Hematopoietic multipotent progenitor cell (in vitro differentiated cells): ENCODE data around the gene ATP6V1E1. TPM values are rescaled to one million over a fixed set of nuclear protein-coding genes. Genes with fewer than 3 reads are reported as not detected.
A peak's percentile ranks its signal among the peaks of the same experiment; 100 is the strongest.
"Not testable (repeated sequence)": the region's sequence is repeated elsewhere in the genome, so short reads cannot be mapped to it uniquely, and the experiment has no call there.

ENCODE experiments used
- DNase-seq, 3 donors: peaks; one replicate each; pipeline ENCODE4 v3.0.0-alpha.2; 2011 to 2015; ENCODE audit warnings: low read depth in 2 of 3, low spot score in 2 of 3
- total RNA-seq: library from RNA; depleted of rRNA; stranded (reverse); fragments of >200 nt; gene quantifications from one replicate; pipeline ENCODE4 v1.2.3, GENCODE V29; 2012

Gene ATP6V1E1
- 31.2 TPM for total RNA-seq

DNA sequence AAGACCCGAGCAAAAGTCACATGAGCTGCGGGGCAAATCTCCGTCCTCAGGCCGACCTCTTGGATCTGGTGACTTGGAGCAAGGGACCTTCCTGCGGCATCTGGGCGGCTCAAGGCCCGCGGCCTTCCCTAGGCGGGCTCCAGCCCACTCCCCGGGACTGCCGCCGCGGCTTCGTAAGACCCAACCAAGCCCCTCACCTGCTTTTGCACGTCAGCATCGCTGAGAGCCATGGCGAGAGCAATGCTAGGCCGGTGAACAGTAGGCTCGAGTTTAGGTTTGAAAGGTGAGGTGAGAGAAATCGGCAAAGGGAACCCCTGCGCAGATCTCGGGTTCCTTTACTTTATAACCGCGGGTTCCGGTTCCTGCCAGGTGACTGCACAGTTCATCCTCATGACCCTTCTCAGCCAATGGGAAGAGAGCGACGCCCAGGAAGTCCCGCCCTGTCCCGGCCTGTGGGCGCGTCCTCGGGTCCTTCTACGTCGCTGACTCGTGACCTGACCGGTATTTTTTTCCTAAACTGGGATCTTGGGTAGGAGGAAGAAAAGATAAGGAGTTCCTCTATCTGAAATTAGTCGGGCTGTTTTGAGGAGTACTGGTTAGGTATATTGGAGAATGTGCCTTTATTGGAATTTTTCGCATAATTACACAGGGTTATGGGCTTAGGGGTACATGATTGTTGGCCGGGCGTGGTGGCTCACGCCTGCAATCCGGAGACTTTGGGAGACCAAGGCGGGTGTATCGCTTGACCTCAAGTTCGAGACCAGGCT is at the start of gene ATP6V1E1:
Gene ATP6V1E1, minus strand, starts transcription at position 344 of the 767 bp plus-strand sequence. Its CDS starts 114 bp downstream, at position 230.
- peak; percentile 85 to 96 (median 96) for DNase-seq

DNA sequence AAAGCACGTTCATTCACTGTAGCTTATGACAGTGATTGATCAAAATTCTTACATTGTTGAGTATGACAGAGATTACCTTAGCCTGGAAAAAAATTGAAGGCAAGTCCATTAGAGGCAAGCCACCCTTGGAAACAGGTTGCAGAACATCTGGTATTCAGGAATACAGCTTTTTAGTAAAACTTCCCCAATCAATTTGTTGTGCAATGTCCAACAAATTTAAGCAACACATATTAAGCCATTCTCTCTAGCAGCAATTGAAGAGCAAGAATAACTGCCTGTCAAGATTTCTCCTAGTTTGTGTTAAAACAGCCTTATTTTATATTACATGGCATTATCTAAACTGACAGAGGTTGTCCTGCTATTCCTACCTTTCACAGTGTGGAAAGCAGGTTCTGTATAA is 47.0 kb upstream of the ATP6V1E1 start:
- no peak for DNase-seq

DNA sequence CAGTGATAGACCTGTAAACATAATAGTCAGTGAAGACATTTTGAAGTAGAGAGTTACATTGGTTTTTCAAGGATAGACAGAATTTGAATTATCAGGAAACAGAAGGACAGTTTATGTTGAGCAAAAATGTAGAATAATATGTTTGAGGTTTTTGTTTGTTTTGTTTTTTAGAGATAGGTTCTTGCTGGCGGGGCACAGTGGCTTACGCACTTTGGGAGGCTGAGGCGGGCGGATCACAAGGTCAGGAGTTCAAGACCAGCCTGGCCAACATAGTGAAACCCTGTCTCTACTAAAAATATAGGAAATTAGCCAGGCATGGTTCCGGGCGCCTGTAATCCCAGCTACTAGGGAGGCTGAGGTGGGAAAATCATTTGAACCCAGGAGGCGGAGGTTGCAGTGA is 45.6 kb upstream of the ATP6V1E1 start:
- no peak for DNase-seq

DNA sequence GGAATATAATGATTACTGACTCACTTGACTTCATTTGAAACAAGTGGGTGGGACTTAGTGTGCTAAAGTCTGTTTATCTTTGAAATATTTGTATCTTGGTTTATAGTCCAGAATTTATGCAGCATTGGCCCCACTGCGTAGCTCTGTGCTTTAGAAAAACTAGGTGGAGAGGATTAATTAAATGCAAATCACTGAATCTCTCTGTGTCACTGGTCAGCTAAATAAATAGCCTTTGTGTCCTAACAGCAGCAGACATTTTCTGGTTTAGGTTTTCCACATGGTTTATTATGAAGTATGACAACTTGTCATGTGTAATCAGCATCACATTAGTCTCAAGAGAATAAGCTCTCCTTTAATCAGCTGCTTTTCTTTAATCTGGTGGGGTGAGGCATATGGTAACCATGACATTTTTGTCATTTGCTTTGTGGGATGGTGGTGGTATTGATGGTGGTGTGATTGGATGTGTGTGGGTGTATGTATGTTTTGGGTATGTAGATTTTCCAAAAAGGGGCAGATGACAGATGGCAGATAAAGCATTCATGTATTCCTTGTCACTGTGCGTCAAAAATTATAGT is 44.0 kb upstream of the ATP6V1E1 start:
- DNase-seq, result no peak

DNA sequence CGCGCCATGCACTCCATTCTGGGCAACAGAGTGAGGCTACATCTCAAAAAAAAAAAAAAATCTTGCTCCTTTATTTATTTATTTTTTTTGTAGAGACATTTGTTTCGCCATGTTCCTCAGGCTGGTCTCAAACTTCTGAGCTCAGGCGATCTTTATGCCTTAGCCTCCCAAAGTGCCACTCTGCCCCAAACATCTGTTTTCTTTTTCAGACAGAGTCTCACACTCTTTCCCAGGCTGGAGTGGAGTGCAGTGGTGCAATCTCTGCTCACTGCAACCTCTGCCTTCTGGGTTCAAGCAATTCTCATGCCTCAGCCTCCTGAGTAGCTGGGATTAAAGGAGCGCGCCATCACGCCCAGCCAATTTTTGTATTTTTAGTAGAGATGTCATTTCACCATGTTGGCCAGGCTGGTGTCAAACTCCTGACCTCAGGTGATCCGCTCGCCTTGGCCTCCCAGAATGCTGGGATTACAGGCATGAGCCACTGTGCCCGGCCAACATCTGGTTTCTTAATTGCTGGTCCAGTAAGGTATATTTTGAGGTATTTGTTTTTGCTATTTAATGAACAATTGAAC is 43.1 kb upstream of the ATP6V1E1 start:
- not testable (repeated sequence) for DNase-seq

DNA sequence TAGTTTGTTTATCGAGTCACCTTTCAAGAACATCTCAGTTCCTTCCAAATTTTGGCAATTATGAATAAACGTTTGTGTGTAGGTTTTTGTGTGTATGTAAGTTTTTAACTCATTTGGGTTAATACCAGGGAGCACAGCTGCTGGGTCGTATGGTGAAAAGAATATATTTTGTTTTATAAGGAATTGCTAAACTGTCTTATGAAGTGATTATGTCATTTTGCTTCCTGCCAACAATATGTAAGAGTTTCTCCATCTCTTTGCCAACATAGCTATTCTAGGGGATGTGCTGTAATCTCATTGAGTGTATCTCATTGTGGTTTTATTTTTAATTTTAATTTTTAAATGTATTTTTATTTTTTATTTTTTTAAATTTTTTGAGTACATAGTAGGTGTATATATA is 37.3 kb upstream of the ATP6V1E1 start:
- no peak for DNase-seq

DNA sequence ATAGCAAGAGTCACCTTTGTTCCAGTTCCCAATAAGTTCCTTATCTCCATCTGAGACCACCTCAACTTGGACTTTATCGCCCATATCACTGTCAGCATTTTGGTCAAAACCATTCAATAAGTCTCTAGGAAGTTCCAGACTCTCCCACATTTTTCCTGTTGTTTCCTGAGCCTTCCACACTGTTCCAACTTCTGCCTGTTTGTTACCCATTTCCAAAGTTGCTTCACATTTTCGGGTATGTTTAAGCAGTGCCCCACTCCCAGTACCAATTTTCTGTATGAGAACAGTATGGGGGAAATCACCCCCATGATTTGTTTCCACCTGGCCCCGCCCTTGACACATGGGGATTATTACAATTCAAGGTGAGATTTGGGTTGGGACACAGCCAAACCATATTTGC is 36.7 kb upstream of the ATP6V1E1 start:
- no peak for DNase-seq

DNA sequence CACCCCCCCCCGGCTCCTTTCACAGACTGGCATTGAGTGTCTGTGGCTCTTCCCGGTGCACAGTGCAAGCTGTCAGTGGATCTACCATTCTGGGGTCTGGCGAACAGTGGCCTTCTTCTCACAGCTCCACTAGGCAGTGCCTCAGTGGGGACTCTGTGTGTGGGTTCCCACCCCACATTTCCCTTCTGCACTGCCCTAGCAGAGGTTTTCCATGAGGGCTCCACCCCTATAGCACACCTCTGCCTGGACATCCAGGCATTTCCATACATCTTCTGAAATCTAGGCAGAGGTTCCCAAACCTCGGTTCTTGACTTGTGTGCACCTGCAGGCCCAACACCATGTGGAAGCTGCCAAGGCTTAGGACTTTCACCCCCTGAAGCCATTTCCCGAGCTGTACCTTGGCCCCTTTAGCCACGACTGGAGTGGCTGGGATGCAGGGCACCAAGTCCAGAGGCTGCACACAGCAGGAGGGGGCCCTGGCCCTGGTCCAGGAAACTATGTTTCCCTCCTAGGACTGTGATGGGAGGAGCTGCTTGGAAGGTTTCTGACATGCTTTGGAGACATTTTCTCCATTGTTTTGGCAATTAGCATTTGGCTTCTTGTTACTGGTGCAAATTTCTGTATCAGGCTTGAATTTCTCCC is 36.0 kb upstream of the ATP6V1E1 start:
- DNase-seq, result no peak

DNA sequence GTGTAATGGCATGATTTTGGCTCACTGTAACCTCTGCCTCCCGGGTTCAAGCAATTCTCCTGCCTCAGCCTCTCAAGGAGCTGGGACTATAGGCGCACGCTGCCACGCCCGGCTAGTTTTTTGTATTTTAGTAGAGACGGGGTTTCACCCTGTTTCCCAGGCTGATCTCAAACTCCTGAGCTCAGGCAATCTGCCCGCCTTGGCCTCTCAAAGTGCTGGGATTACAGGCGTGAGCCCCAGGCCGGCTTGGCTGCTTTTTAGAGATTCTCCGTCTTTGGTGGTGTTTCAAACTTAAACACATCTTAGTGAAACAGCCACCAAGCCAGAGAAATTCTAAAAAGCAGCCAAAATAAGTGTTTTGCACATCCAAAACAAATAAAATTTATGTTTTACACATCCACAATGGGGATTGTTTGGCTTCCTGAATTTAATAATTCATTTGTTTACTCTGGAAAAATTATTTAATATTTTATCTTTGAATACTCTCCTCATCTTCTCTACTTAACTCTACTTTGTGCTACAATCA is 28.4 kb upstream of the ATP6V1E1 start:
- DNase-seq, result no peak

DNA sequence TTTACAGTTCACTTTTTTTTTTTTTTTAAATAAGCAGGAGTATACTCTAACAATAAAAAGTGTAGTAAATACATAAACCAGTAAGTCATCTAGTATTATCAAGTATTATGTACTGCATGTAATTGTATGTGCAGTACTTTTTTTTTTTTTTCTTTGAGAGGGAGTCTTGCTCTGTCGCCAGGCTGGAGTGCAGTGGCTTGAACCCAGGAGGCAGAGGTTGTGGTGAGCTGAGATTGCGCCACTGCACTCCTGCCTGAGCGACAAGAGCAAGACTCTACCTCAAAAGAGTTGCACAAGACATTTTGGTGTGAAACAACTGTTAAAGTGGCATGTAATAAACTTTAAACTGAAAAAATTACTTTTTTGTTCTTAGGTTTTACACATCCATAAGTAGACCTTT is 26.7 kb upstream of the ATP6V1E1 start:
- DNase-seq, result no peak

DNA sequence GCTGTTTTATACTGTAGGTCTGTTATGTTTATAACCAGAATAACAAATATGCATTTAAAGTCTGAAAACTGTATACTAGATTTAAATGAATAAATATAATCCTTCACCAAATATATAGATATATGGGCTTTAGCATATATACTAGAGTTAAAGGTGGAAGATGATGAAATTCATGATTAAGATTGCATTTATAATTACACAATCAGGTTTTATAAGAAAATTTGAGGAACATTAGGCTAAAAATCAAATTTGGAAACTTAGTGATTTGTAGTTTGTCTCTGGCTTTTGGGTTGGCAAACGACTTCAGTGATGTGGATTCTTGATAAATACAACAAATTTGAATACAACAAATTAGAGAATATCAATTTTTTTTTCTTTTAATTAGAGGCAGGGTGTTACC is 20.0 kb upstream of the ATP6V1E1 start:
- DNase-seq, result no peak

DNA sequence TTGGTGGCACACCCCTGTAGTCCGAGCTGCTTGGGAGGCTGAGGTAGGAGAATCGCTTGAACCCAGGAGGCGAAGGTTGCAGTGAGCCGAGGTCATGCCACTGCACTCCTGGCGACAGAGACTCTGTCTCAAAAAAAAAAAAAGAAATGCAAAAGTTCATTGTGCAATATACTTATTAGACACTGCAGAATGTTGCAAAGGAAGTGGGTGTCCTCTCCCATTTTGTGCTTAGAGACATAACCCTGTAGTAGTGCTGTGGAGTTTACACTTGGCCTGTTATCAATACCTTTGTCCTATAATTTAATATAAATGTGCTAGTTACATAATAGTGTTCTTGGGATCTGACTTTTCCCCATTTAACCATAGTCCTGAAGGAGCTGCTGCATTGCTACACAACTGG is 19.4 kb upstream of the ATP6V1E1 start:
- DNase-seq, result no peak

DNA sequence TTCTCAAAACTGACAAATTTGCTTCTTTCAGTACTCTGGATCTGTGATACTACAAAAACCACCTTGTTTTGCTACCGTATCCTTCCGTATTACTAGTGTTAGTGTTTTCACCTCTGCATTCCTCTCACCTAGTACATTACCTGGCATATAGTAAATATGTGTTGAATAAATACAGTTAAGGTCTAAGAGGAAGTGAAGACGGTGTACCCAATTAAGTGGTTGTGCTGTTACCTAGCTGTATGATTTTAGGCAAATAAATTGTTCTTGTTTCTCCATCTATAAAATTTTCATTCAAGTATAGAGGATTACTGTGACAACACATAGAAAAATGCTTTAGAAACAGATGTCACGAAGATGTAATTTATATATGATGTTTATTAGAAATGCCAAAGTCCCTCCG is 18.9 kb upstream of the ATP6V1E1 start:
- no peak for DNase-seq

DNA sequence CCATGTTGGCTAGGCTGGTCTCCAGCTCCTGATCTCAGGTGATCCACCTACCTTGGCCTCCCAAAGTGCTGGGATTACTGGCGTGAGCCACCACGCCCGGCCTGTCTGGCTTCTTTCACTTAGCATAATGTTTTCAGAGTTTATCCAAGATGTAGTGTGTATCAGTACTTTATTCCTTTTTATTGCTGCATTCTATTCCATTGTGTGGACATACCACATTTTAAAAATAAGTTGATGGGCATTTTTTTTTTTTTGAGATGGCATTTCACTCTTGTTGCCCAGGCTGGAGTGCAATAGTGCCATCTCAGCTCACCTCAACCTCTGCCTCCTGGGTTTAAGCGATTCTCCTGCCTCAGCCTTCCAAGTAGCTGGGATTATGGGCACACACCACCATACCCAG is 13.8 kb upstream of the ATP6V1E1 start:
- DNase-seq, result not testable (repeated sequence)

DNA sequence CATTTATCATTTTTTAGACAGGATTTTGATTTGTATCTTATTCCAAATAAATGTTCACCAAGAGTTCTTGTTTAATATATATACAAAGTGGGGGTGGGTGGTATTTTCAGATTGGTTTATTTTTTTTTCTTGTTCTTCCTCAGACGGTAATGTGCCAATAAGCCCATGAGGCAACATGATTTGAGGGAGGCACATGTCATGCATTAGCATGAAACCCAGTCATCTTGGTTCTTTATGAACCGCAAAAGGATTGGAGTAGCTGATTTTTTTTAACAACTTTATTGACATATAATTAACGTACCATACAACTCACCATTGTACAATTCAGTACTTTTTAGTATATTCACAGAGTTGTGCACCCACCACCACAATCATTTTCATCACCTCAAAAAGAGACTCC is 12.7 kb upstream of the ATP6V1E1 start:
- DNase-seq, result no peak

DNA sequence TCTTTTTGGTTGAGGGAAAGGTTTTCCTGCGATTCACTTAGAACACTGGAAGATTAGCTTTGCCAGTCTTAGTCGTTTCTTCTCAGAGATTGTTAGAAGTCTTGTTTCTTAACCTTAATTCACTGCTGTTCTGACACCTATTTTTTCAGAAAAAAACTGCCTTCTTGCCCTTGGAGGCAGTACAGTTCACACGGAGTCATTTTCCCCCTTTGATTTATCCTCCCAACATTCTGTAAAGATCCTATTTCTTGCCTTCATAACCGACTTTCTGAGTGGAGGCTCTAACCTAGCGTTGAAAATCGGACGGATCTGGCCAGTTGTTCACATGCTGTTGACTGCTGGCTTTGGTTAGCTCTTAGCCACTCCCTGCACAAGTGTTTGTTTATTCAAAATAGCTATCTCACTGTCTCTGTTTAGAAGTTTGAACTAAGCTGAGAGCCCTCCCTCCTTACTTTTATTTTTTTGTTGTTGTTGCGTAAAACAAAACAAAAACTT is 10.7 kb upstream of the ATP6V1E1 start:
- DNase-seq, result peak in 2 of 3 donors; percentile 28 to 54

DNA sequence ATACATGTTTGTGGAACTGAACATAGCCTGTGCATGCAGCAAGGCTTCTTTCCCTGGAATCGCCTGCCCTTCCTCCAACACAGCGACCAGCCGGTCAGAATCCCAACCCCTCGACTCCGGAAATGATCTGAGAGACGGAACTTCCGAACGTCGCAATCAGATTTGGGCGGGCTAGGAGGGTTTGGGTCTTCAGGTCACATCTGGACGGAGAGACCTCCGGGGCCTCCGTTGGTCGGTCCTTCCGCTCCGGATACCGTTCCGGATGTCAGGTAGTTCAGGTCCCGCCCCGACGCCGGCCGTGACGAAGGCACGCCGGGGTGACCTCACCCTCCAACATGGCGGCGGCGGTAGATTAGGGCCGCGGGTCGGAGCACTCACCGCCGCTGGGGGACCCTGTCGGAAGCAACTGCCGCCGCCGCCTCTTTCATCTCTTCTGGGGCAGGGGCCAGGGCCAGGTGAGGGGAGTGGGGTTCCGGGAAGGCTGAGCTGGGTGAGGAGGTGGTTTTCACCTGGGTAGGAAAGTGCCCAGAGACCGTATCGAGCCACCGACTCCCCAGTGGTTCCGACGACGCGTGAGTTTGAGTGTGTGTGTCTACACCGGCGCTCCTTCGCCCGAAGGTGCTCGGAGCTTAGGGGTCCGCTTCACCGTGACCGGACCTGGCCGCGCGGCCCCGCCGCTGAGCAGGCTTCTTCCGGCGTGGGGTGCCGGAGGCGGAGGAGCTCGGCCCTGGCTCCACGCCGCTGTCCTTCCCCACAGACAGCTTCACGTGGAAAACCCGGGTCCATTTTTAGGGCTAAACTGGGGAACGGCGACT is 10.1 kb upstream of the ATP6V1E1 start, which contains the start of gene BCL2L13:
Gene BCL2L13, plus strand, starts transcription at position 326 of the 815 bp plus-strand sequence. CDS start 16,955 bp downstream, outside the sequence.
- DNase-seq, result peak; percentile 77 to 94 (median 91)

DNA sequence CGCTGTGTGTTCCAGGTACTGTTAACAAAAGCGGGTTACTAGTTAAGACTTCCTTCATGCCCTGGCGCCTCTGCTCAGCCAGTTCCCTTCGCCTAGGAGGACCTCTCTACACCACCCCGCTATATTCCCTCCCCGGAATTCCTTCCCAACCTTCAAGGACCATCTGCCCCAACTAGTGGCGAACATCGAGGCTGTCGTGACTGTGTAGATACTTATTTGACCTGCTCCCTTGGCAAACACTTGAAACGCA is 9.6 kb upstream of the ATP6V1E1 start:
- DNase-seq, result no peak

DNA sequence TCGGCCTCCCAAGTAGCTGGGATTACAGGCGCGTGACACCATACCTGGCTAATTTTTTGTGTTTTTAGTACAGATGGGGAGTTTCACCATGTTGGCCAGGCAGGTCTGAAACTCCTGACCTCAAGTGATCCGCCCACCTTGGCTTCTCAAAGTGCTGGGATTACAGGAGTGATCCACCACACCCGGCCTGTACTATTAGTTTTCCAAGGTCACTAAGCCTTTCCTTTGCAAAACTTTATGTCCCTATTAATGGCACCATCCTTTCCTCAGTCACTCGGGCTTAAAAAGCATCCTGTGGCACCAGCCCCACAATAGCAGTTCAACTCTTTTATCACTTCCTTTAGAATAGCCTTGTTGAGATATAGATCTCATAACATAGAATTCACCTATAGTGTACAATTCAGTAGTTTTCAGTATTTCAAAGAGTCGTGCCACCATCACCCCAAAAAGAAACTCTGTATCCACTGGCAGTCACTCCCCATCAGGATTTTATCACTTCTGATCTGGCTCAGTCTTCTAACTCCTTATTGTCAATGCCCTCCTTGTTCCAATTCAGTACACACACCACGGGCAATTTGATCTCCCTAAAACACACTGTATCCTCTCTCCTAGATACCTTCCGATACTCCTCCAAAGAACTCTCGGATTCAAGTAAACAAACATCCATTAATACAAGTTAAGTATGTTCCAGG is 9.1 kb upstream of the ATP6V1E1 start:
- DNase-seq, result no peak

DNA sequence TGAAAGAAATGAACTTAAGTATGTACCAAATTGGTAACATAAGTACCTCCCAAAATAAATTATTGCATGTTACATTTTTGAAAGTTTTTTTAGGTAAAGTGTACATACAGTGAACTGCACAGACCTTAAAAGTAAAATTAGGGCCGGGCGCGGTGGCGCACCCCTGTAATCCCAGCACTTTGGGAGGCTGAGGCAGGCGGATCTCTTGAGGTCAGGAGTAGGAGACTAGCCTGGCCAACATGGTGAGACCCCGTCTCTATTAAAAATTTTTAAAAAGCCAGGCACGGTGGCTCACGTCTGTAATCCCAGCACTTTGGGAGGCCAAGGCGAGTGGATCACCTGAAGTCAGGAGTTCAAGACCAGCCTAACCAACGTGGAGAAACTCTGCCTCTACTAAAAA is 8.3 kb upstream of the ATP6V1E1 start:
- not testable (repeated sequence) for DNase-seq
